Ishikawa (cell line): ENCODE results near the gene TBC1D22A.

ENCODE experiments used
- CEBPB ChIP-seq: IDR thresholded peaks from 2 replicates; pipeline ENCODE4 v1.6.1; 2012
- CREB1 ChIP-seq: IDR thresholded peaks from 2 replicates; pipeline ENCODE4 v1.6.1; 2012; ENCODE audit warnings: low read depth
- EP300 ChIP-seq: IDR thresholded peaks from 2 replicates; pipeline ENCODE4 v1.6.1; 2012; ENCODE audit warnings: borderline replicate concordance
- NFIC ChIP-seq: IDR thresholded peaks from 2 replicates; pipeline ENCODE4 v1.6.1; 2012
- RAD21 ChIP-seq: IDR thresholded peaks from 2 replicates; pipeline ENCODE4 v1.6.1; 2012; ENCODE audit warnings: low read depth
- TAF1 ChIP-seq: IDR thresholded peaks from 2 replicates; pipeline ENCODE4 v1.6.1; 2012; ENCODE audit warnings: low read depth, mild to moderate bottlenecking
- TEAD4 ChIP-seq: IDR thresholded peaks from 2 replicates; pipeline ENCODE4 v1.6.1; 2012
- YY1 ChIP-seq: IDR thresholded peaks from 2 replicates; pipeline ENCODE4 v1.6.1; 2012; ENCODE audit warnings: low read depth
- ZBTB7A ChIP-seq: IDR thresholded peaks from 2 replicates; pipeline ENCODE4 v1.6.1; 2012; ENCODE audit warnings: low read depth
- TF ChIP-seq, protein P1 (sequence below): IDR thresholded peaks from 2 replicates; pipeline ENCODE4 v1.6.1; 2012
- TF ChIP-seq, protein P2 (sequence below): IDR thresholded peaks from 2 replicates; pipeline ENCODE4 v1.6.1; 2012
- TF ChIP-seq, protein P3 (sequence below): IDR thresholded peaks from 2 replicates; pipeline ENCODE4 v1.6.1; 2012; ENCODE audit warnings: low read depth, mild to moderate bottlenecking

DNA sequence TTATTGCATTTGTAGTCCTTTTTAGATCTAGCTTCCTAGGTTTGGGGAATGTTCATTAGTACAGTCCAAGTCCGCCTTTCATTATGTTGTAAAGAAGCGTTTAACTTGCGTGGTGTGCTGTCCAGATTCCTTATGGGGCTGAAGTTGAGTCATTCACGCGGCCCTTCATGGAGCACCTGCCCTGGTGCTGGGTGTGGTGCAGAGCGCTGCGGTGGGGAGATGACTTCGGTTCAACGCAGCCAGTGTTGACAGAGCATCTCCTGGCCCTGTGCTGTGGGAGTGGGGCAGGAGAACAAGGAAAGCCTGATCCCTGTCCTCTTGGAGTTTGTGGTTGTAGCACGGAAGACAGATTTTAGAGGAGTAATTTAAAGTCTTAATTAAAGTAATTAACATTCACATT lies 152.0 kb downstream of the TBC1D22A start:
- TF ChIP-seq, protein P1, sequence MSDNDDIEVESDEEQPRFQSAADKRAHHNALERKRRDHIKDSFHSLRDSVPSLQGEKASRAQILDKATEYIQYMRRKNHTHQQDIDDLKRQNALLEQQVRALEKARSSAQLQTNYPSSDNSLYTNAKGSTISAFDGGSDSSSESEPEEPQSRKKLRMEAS, result no peak
- TF ChIP-seq ZBTB7A (no peak), RAD21 (no peak), YY1 (no peak), EP300 (no peak), TAF1 (no peak), NFIC (no peak), CREB1 (no peak), CEBPB (no peak), TEAD4 (no peak)
- TF ChIP-seq, protein P2, sequence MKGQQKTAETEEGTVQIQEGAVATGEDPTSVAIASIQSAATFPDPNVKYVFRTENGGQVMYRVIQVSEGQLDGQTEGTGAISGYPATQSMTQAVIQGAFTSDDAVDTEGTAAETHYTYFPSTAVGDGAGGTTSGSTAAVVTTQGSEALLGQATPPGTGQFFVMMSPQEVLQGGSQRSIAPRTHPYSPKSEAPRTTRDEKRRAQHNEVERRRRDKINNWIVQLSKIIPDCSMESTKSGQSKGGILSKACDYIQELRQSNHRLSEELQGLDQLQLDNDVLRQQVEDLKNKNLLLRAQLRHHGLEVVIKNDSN, result no peak
- TF ChIP-seq, protein P3, sequence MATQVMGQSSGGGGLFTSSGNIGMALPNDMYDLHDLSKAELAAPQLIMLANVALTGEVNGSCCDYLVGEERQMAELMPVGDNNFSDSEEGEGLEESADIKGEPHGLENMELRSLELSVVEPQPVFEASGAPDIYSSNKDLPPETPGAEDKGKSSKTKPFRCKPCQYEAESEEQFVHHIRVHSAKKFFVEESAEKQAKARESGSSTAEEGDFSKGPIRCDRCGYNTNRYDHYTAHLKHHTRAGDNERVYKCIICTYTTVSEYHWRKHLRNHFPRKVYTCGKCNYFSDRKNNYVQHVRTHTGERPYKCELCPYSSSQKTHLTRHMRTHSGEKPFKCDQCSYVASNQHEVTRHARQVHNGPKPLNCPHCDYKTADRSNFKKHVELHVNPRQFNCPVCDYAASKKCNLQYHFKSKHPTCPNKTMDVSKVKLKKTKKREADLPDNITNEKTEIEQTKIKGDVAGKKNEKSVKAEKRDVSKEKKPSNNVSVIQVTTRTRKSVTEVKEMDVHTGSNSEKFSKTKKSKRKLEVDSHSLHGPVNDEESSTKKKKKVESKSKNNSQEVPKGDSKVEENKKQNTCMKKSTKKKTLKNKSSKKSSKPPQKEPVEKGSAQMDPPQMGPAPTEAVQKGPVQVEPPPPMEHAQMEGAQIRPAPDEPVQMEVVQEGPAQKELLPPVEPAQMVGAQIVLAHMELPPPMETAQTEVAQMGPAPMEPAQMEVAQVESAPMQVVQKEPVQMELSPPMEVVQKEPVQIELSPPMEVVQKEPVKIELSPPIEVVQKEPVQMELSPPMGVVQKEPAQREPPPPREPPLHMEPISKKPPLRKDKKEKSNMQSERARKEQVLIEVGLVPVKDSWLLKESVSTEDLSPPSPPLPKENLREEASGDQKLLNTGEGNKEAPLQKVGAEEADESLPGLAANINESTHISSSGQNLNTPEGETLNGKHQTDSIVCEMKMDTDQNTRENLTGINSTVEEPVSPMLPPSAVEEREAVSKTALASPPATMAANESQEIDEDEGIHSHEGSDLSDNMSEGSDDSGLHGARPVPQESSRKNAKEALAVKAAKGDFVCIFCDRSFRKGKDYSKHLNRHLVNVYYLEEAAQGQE, result no peak
